Spinal cord (tissue), 10 donors: Measurements from ENCODE around the gene PPP1R37. TPM values are rescaled to one million over a fixed set of nuclear protein-coding genes. Genes with fewer than 3 reads are reported as not detected.

Source experiments
- DNase-seq, 6 donors: peaks; one replicate each; pipeline versions ENCODE4 v3.0.0 to v3.0.0-alpha.2; 2013 to 2015; ENCODE audit warnings: low spot score in 6 of 6, low read depth in 4 of 6
- H3K27ac ChIP-seq: one replicate; pipeline ENCODE4 v1.5.1; 2013; ENCODE audit warnings: low read depth, low read length, control low read depth
- H3K27me3 ChIP-seq: one replicate; pipeline ENCODE4 v1.6.1; 2013; ENCODE audit warnings: low read length; ENCODE audit not compliant: control insufficient read depth, insufficient read depth
- H3K36me3 ChIP-seq: one replicate; pipeline ENCODE4 v1.6.1; 2013; ENCODE audit warnings: low read length; ENCODE audit not compliant: control insufficient read depth, insufficient read depth
- H3K4me1 ChIP-seq: one replicate; pipeline ENCODE4 v1.6.1; 2013; ENCODE audit warnings: low read length; ENCODE audit not compliant: control insufficient read depth, insufficient read depth
- H3K4me3 ChIP-seq: one replicate; pipeline ENCODE4 v1.5.1; 2013; ENCODE audit warnings: low read depth, low read length, control low read depth
- H3K9me3 ChIP-seq: one replicate; pipeline ENCODE4 v1.6.1; 2013; ENCODE audit warnings: low read length; ENCODE audit not compliant: control insufficient read depth, insufficient read depth
- WGBS: methylation state at CpG from one replicate; pipeline ENCODE4 v1.1.5; 2013; ENCODE audit warnings: missing lambda C conversion rate; ENCODE audit not compliant: insufficient coverage; 5-methylcytosine and 5-hydroxymethylcytosine counted together
- polyA plus RNA-seq, 2 donors: library from polyadenylated mRNA; unstranded; fragments of 120-200 nt; gene quantifications; one replicate each; pipeline ENCODE4 v1.2.1, GENCODE V29; 2013; ENCODE audit not compliant: insufficient read length in 2 of 2
- total RNA-seq, 2 donors: library from RNA; depleted of rRNA in 1 of 2; stranded (reverse); fragments of 120-200 nt in 1 of 2; fragments of >200 nt in 1 of 2; gene quantifications; one replicate each; pipeline versions ENCODE4 v1.2.3 to v1.2.4, GENCODE V29; 2013 to 2014
- donor health status: healthy.

The PPP1R37 gene
- total and polyA plus RNA-seq, 4 donors, result 14.4 to 39.6 (median 31.5) TPM

DNA sequence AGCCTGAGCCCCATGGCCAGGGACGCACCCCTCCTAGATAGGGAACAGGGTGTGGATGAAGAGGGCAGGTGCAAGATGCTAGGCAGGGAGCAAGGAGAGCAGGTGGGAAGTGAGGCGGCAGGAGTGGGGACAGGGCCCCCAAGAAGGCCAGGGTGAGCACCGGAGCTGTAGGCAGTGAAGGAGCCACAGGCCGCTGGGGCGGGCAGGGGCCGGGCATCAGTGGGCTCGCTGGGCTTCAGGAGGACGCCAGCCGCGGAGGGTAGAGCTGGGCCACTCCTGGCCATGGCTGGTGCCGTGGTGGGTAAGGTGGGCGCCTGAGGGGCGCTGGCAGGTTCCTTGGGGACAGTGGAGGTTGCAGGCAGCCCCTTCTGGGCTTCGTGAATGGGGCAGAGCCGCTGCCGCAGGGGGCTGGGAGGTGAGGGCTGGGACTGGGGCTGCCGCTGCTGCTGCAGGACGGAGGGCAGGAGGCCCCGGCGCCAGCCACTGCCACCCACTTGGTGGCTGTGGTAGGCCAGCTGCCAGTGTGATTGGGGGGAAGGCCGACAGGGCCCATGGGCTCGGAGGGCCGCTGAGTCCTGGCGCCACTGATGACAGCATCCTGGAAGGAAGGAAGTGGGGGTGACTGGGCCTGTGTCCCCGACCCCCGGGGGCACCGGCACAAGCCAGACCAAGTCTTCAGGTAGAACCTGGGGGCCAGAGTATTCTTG, 65.7 kb downstream of the PPP1R37 start:
- WGBS, result 87% methylated on average over 27 of the region's 27 CpGs

DNA sequence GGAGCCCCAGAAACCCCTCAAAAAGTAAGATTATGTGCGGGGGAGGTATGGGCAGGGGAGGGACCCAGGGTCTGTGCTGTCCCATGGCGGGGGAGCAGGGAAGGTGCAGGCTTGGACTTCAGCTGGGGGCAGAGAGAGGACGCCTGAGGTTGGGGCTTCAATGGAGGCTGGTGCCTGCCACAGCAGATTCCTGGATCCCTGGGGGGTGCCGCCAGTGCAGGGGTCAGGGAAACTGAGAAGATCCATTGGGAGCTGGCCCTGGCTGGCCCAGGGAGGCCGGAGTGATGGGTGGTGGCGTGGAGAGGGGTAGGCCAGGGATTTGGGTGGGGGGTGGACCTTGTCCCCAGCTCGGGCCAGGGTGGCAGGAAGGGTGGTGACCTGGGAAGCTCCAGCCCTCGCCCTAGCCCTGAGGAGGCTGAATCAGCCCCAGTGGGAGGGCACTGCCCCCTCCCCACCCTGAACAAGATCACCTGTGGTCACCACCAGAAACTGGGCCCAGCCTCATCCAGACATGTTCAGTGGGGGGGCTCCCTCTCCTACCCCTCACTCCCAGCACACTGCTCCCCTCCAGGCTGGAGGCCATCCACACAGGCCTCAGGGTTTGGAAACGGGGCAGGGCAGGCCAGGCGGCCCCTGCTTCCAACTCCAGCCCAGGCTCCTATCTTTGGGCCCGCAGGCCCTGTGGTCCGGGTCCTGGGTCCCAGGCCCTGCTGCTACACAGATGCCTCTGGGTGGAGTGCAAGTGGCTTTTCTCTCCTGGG, 66.4 kb downstream of the PPP1R37 start:
- DNase-seq, result no peak
- Histone ChIP-seq H3K36me3 (peaks cover 30% of the 10 kb centered on the region), H3K27ac (no peak overlapping the region), H3K4me1 (peaks cover 12% of the 10 kb centered on the region), H3K4me3 (no peak overlapping the region), H3K9me3 (no peaks in the 10 kb centered on the region), H3K27me3 (peaks cover 31% of the 10 kb centered on the region)
- WGBS, result 86% methylated on average over 11 of the region's 12 CpGs

More for the DNA sequence above, 65.7 kb downstream of the PPP1R37 start:
- Histone ChIP-seq H3K4me3 (no peak overlapping the region), H3K36me3 (peaks cover 27% of the 10 kb centered on the region), H3K27ac (no peak overlapping the region), H3K9me3 (no peaks in the 10 kb centered on the region), H3K27me3 (peaks cover 33% of the 10 kb centered on the region), H3K4me1 (peaks cover 19% of the 10 kb centered on the region)
- no peak for DNase-seq

DNA sequence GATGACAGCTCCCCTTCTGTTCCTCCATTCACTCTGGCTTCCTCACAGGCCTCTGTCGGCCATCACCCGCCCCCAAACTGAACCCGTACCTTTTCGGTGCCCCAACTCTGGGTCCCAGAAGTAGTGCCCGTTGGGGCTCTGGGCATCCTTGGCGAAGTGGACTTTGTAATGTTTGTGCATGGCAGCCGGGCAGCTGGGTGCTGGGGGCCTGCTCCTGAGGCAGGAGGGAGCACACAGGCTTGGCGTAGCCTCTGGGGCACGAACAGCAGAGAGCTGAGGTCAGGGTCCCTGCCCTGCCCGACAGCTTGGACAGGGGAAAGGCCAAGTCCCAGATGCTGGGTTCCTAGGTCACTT, 67.0 kb downstream of the PPP1R37 start:
- H3K9me3 ChIP-seq, result no peaks in the 10 kb centered on the region
- peaks cover 33% of the 10 kb centered on the region for H3K36me3 ChIP-seq
- WGBS, result 89% methylated on average over 10 of the region's 10 CpGs
- no peak overlapping the region for H3K27ac ChIP-seq
- no peak overlapping the region for H3K4me3 ChIP-seq
- peaks cover 29% of the 10 kb centered on the region for H3K27me3 ChIP-seq
- DNase-seq, result no peak
- H3K4me1 ChIP-seq, result peaks cover 12% of the 10 kb centered on the region

DNA sequence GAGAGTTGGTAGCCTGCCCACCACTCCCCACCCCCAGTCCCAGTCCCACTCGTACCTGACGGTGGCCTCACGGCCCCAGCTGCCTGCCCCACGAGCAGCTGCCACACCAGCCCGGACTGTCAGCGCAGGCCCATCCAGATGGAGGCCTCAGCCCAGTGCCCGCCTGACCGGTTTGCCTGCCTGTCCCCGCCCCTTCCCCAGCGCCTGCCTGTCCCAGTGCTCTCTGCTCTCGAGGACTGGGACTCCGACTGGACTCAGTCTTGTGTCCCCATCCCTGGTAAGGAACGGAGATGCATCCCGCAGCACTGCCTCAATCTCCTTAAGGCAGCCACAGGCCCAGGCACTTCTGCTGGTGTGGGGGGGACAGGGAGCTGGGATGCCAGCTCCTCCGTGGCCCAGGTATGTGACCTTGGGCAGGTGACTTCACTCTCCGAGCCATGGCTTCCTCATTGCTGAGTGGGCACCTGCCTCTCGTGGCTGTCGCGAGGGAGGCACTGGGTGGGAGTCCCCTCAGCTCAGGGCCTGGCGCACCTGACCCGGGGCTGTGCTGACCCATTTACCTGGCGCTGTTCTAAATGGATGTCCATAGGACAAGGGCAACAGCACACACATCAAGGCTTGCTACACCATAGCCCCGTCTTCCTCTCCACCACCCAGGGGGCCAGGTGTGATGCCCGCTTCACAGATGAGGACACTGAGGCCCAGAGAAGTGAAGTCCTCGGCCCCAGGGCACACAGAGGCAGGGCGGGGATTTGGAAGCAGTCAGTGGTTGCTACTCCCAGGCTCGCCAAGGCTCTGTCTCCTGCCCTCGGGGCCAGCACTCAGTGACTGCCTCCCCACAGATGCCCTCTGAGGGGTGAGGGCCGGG, 68.1 kb downstream of the PPP1R37 start, which contains the start of gene NKPD1:
NKPD1 (minus strand) TSS at position 113 of the 868 bp plus-strand sequence. CDS start 832 bp downstream, outside the sequence.
- peaks cover 15% of the 10 kb centered on the region for H3K4me1 ChIP-seq
- H3K36me3 ChIP-seq, result peaks cover 34% of the 10 kb centered on the region
- H3K4me3 ChIP-seq, result no peak within 1 kb of the TSS
- peaks cover 25% of the 10 kb centered on the region for H3K27me3 ChIP-seq
- whole genome bisulfite sequencing, result 55% methylated on average over 29 of the region's 29 CpGs
- DNase-seq, result no peak
- H3K9me3 ChIP-seq, result no peaks in the 10 kb centered on the region
- H3K27ac ChIP-seq, result no peak within 1 kb of the TSS

DNA sequence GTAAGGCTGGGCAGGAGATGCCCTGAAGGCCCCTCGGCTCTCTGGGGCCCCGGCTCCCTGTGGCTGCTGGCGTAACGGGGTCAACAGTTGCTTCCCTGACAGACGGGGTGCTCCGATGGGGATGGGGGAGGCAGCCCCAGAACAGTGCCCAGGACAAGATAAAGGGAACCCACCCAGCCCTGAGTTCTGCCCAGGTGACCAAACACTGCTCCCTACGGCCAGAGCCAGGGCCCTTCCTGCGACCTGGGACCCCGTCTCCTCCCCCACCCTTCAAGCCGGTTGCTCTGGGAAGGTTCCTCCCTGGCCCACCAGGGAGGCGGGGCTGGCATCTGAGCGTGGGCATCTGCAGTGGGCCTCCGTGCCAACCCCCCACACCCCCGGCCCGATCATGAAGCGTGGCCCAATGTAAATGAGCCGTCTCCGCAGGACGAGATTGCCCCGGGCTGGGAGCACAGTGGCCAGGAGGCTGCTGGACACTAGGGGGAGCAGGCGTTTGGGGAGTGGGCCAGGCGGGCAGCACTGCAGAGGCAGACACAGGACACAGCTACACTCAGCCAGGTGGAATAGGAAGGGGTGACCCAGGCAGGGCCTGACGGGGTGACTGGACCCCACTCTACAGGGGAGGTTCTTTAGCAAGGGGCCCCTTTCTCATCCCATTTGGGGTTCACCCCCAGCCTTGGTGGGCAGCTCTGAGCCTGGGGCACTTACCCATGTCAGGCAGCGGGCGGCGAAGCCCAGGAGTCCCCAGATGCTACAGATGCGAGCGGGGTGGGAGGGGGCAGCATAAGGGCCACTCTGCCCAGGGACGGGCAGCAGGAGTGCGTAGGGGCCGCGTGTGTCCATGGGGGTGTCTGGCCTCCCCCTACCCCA, 69.0 kb downstream of the PPP1R37 start:
- no peaks in the 10 kb centered on the region for H3K9me3 ChIP-seq
- peaks cover 37% of the 10 kb centered on the region for H3K36me3 ChIP-seq
- no peak overlapping the region for H3K4me3 ChIP-seq
- peaks cover 22% of the 10 kb centered on the region for H3K27me3 ChIP-seq
- WGBS, result 44% methylated on average over 31 of the region's 32 CpGs
- peak in 2 of 6 donors; percentile 20 to 29 for DNase-seq
- H3K27ac ChIP-seq, result no peak overlapping the region
- H3K4me1 ChIP-seq, result peaks cover 20% of the 10 kb centered on the region

DNA sequence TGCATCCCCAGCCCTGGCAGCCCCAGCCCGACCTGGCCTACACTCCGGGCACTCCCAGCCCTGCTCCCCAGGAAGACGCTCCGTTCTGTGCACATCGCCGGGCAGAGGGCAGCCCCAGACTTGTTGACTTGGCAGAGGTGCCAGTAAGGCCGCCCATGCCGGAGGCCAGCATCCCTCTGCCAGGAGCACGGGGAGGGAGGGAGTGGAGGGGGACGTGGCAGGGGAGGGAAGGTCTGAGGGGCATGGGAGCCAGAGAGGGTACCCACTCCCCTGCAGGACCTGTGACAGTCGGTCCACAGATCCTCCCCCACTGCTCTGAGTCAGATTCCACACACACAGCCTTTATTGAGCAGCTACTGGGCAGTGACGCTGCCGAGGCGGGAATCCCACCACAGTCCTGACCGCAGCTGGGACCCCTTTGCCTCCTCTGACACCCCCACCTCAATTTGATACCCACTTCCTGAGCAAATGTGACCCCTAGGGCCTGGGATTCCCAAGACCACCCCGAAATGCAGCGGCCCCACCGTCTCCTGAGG, 69.7 kb downstream of the PPP1R37 start:
- Histone ChIP-seq H3K27ac (no peak overlapping the region), H3K9me3 (no peaks in the 10 kb centered on the region), H3K4me3 (no peak overlapping the region), H3K27me3 (peaks cover 22% of the 10 kb centered on the region), H3K36me3 (peaks cover 36% of the 10 kb centered on the region), H3K4me1 (peaks cover 20% of the 10 kb centered on the region)
- 83% methylated on average over 11 of the region's 18 CpGs for WGBS
- DNase-seq, result no peak

DNA sequence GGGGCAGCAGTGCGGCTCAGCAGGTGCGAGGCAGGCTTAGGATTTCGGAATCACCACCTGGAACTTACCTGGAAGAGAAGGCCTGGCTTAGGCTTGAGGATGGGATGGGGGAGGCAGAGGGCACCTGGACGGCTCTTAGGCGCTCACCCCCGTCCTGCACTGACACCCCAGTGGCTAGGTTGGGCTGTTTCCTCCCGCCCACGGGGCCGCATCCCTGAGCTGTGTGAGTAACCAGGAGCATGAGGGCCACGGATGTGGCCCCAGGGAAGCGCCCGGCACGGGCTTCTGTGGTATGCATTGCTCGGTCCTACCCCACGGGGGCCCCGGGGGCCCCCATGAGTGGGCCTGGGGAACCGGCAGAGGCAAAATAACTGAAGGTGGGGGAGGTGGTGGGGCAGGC, 70.2 kb downstream of the PPP1R37 start:
- no peak overlapping the region for H3K4me3 ChIP-seq
- peaks cover 20% of the 10 kb centered on the region for H3K4me1 ChIP-seq
- no peak for DNase-seq
- H3K9me3 ChIP-seq, result no peaks in the 10 kb centered on the region
- H3K27ac ChIP-seq, result no peak overlapping the region
- H3K27me3 ChIP-seq, result peaks cover 22% of the 10 kb centered on the region
- peaks cover 36% of the 10 kb centered on the region for H3K36me3 ChIP-seq
- 88% methylated on average over 14 of the region's 17 CpGs for WGBS

DNA sequence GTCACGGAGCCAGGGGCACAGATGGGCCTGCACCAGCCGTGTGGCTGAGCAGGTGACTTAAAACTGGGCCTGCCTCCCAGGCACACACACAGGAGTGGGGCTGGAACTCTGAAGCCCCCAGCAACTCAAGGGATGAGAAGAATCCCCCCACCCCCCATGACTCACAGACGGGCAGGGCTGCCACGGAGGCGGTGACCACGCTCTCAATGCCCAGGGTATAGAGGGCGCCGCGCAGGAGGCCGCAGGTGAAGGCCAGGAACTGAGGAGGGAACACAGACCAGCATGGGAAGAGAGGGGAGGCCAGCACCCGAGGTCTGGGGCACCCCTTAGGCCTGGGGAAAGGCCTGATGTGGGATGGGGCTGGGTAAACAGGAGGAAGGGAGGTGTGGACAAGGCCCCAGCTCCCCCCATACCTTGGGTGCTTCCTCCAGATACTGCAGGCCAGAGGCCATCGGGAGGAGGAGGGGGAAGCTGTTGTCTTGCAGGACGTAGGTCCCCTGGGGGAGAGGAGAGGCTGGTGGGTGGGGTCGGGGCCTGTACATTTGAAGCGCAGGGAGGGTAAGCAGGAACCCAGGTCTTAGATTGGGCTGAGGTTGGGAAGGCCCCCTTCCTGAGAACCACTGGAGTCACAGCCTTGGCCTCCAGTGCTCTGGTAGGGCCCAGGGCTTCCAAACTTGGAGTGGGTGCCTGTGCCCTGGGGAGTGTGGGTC, 70.9 kb downstream of the PPP1R37 start:
- Histone ChIP-seq H3K27me3 (peaks cover 20% of the 10 kb centered on the region), H3K36me3 (peaks cover 31% of the 10 kb centered on the region), H3K9me3 (no peaks in the 10 kb centered on the region), H3K27ac (no peak overlapping the region), H3K4me1 (peaks cover 20% of the 10 kb centered on the region), H3K4me3 (no peak overlapping the region)
- DNase-seq, result no peak
- WGBS, result 84% methylated on average over 11 of the region's 15 CpGs
